GM23248 (cell line): Measurements from ENCODE around the gene ERICH4. TPM values are rescaled to one million over a fixed set of nuclear protein-coding genes. Genes with fewer than 3 reads are reported as not detected.
"Not testable (repeated sequence)": the region's sequence is repeated elsewhere in the genome, so short reads cannot be mapped to it uniquely, and the experiment has no call there.

Source experiments
- DNase-seq: peaks from one replicate; pipeline ENCODE4 v3.0.0-alpha.2; 2015
- H2AFZ ChIP-seq: fragments of 200-600 bp; sonication (generic); 2 replicates; pipeline ENCODE4 v1.6.1; 2016; ENCODE audit warnings: antibody characterized with exemption
- H3F3A ChIP-seq: fragments of 200-600 bp; sonication (generic); 2 replicates; pipeline ENCODE4 v1.6.1; 2016; ENCODE audit warnings: mild to moderate bottlenecking, antibody characterized with exemption, mixed run types; ENCODE audit not compliant: insufficient read depth
- H3K27ac ChIP-seq: fragments of 200-600 bp; sonication (generic); 2 replicates; pipeline ENCODE4 v1.5.1; 2016; ENCODE audit warnings: mild to moderate bottlenecking
- H3K27me3 ChIP-seq: fragments of 200-600 bp; sonication (generic); replicated peaks from 2 replicates; pipeline ENCODE4 v1.6.1; 2016; ENCODE audit warnings: mild to moderate bottlenecking; ENCODE audit not compliant: insufficient read depth
- H3K36me3 ChIP-seq: fragments of 200-600 bp; sonication (generic); 2 replicates; pipeline ENCODE4 v1.6.1; 2016; ENCODE audit warnings: low read depth, mild to moderate bottlenecking
- H3K4me1 ChIP-seq: fragments of 200-600 bp; sonication (generic); 2 replicates; pipeline ENCODE4 v1.6.1; 2016; ENCODE audit warnings: mild to moderate bottlenecking; ENCODE audit not compliant: insufficient read depth
- H3K4me2 ChIP-seq: fragments of 200-600 bp; sonication (generic); one replicate; pipeline ENCODE4 v1.6.1; 2016; ENCODE audit warnings: mild to moderate bottlenecking; ENCODE audit not compliant: unreplicated experiment
- H3K4me3 ChIP-seq: fragments of 200-600 bp; sonication (generic); 2 replicates; pipeline ENCODE4 v1.5.1; 2016; ENCODE audit warnings: mild to moderate bottlenecking
- H3K79me2 ChIP-seq: fragments of 200-600 bp; sonication (generic); 2 replicates; pipeline ENCODE4 v1.6.1; 2016; ENCODE audit warnings: mild to moderate bottlenecking; ENCODE audit not compliant: insufficient read depth
- H3K9ac ChIP-seq: fragments of 200-600 bp; sonication (generic); 2 replicates; pipeline ENCODE4 v1.6.1; 2016; ENCODE audit warnings: mild to moderate bottlenecking
- H3K9me2 ChIP-seq: fragments of 200-600 bp; sonication (generic); 2 replicates; pipeline ENCODE4 v1.6.1; 2016; ENCODE audit warnings: mixed run types, mild to moderate bottlenecking, moderate library complexity; ENCODE audit not compliant: insufficient read depth
- H3K9me3 ChIP-seq: fragments of 200-600 bp; sonication (generic); one replicate; pipeline ENCODE4 v1.6.1; 2017; ENCODE audit warnings: low read depth
- H4K20me1 ChIP-seq: fragments of 200-600 bp; sonication (generic); 2 replicates; pipeline ENCODE4 v1.6.0; 2016; ENCODE audit not compliant: insufficient read depth
- EZH2 ChIP-seq: fragments of 200-600 bp; sonication (generic); IDR thresholded peaks from 2 replicates; pipeline ENCODE4 v1.6.1; 2018; ENCODE audit warnings: antibody characterized with exemption, mild to moderate bottlenecking; ENCODE audit not compliant: insufficient read depth, poor library complexity, severe bottlenecking
- EZH2phosphoT487 ChIP-seq: fragments of 200-600 bp; sonication (generic); IDR thresholded peaks from 2 replicates; pipeline ENCODE4 v1.6.1; 2018; ENCODE audit warnings: antibody characterized with exemption, moderate library complexity, mild to moderate bottlenecking, low read depth; ENCODE audit not compliant: insufficient read depth
- WGBS, 2 experiments: methylation state at CpG; one replicate each; pipeline ENCODE4 v1.1.6; 2015 to 2017; ENCODE audit warnings: low lambda C conversion rate in 2 of 2, low coverage in 1 of 2; ENCODE audit errors: missing lambda C conversion rate in 2 of 2; 5-methylcytosine and 5-hydroxymethylcytosine counted together
- in situ Hi-C: fragments of 300-500 bp; cut with MboI; formaldehyde crosslinking; loops from 2 replicates; pipeline ENCODE4 v1.15.0; 2020
- polyA plus RNA-seq: library from polyadenylated mRNA; unstranded; fragments of >200 nt; fragmentation: Nextera tagmentation; extraction: Ambion mirVana; gene quantifications from 2 replicates; pipeline ENCODE4 v1.2.1, GENCODE V29; 2016
- total RNA-seq: library from RNA; depleted of rRNA; stranded (reverse); fragments of >200 nt; shearing (Covaris generic); gene quantifications from 2 replicates; pipeline ENCODE4 v1.2.3, GENCODE V29; 2014

The ERICH4 gene
- total and polyA plus RNA-seq, 2 experiments from 2014 or later = not detected

GRCh38 chr19:41456342-41456918, 13.5 kb downstream of the ERICH4 start:
- Histone ChIP-seq H4K20me1 (no peaks in the 10 kb centered on the region), H2AFZ (peak overlapping the region; percentile 40; the same call in 1 of the 2 replicates), H3K4me1 (peaks cover 12% of the 10 kb centered on the region), H3K4me2 (peak overlapping the region; percentile 29), H3K36me3 (no peaks in the 10 kb centered on the region), H3K9me3 (no peaks in the 10 kb centered on the region), H3K9ac (no peak overlapping the region), H3K79me2 (no peaks in the 10 kb centered on the region), H3K4me3 (0 out of 2 replicates have a peak overlapping the region, but pooled peaks have one; percentile 4), H3K9me2 (no peaks in the 10 kb centered on the region), H3F3A (0 out of 2 replicates have a peak, but pooled peaks cover 6% of the 10 kb centered on the region), H3K27me3 (peaks cover 30% of the 10 kb centered on the region; the same call in 1 of the 2 replicates), H3K27ac (no peak overlapping the region)
- WGBS, 2 experiments = 20 to 27% methylated on average over 7 of the region's 7 CpGs
- DNase-seq = peak; percentile 86
- in situ Hi-C loops = loop anchor here (5.0 kb wide), 1 partner anchor 106 kb away; no protein-coding TSS in a partner anchor
- no peak for TF ChIP-seq EZH2phosphoT487
- TF ChIP-seq EZH2 = no peak

DNA sequence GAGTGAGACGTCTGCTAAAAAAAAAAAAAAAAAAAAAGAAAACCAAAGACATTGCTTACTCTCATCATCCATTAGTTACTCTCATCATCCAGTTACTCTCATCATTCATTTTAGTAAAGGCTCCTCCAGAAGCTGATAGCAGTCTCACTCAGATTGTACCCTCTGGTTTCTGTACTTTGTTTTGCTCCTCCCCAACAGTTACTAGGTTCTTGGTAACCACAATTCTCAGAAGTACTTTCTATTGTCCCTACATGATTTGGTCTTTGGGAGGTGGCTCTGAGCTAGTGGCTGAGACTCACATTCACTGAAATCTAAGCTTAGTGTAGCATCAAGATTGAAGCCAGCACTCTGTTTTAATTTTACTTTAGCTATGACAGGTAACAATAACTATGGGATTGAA, 14.3 kb downstream of the ERICH4 start:
- H3K9me2 ChIP-seq = no peaks in the 10 kb centered on the region
- no peak for DNase-seq
- H3K4me1 ChIP-seq = peaks cover 12% of the 10 kb centered on the region
- no peak overlapping the region for H3K27ac ChIP-seq
- in situ Hi-C loops = loop anchor here (5.0 kb wide), 1 partner anchor 105 kb away; no protein-coding TSS in a partner anchor
- no peak overlapping the region for H3K4me3 ChIP-seq
- peaks cover 36% of the 10 kb centered on the region; the same call in 1 of the 2 replicates for H3K27me3 ChIP-seq
- TF ChIP-seq EZH2 = no peak
- no peak for TF ChIP-seq EZH2phosphoT487
- H3F3A ChIP-seq = 0 out of 2 replicates have a peak, but pooled peaks cover 6% of the 10 kb centered on the region
- no peak overlapping the region for H3K4me2 ChIP-seq
- no peaks in the 10 kb centered on the region for H4K20me1 ChIP-seq
- H3K9ac ChIP-seq = no peak overlapping the region
- no peak overlapping the region for H2AFZ ChIP-seq
- WGBS, 2 experiments = 0 to 8% methylated on average over 1 of the region's 1 CpG
- H3K36me3 ChIP-seq = no peaks in the 10 kb centered on the region
- no peaks in the 10 kb centered on the region for H3K9me3 ChIP-seq
- no peaks in the 10 kb centered on the region for H3K79me2 ChIP-seq

DNA sequence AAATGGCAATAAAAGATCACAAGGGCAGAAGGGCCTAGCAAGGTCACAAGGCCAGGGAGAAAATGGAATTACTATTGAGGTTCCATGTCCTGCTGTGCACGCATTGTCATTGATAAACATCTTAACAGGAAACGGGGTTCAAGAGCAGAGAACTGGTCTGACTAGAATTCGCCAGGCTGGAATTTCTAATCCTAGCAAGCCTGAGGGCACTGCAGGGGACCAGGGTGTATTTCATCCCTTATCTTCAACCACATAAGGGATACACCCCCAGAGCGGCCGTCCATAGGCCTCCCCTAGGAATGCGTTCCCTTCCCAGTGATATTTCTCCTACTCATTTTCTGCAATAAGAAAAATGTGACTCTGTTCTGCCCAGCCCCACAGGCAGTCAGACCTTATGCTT, 19.5 kb downstream of the ERICH4 start:
- TF ChIP-seq EZH2 = no peak
- no peak for TF ChIP-seq EZH2phosphoT487
- no peaks in the 10 kb centered on the region for H3K9me3 ChIP-seq
- DNase-seq = no peak
- H3K4me2 ChIP-seq = no peak overlapping the region
- 37 to 50% methylated on average over 6 of the region's 6 CpGs for whole genome bisulfite sequencing, 2 experiments
- H2AFZ ChIP-seq = no peak overlapping the region
- H3K27ac ChIP-seq = no peak overlapping the region
- no peaks in the 10 kb centered on the region for H3F3A ChIP-seq
- H3K36me3 ChIP-seq = no peaks in the 10 kb centered on the region
- in situ Hi-C loops = no loop called here
- H3K4me1 ChIP-seq = no peaks in the 10 kb centered on the region
- no peak overlapping the region for H3K4me3 ChIP-seq
- no peaks in the 10 kb centered on the region for H4K20me1 ChIP-seq
- H3K27me3 ChIP-seq = peaks cover 37% of the 10 kb centered on the region; the same call in 1 of the 2 replicates
- no peaks in the 10 kb centered on the region for H3K9me2 ChIP-seq
- no peak overlapping the region for H3K9ac ChIP-seq
- no peaks in the 10 kb centered on the region for H3K79me2 ChIP-seq

GRCh38 chr19:41463257-41464256, 20.6 kb downstream of the ERICH4 start:
- H3F3A ChIP-seq, H3K9ac ChIP-seq, DNase-seq, H4K20me1 ChIP-seq, H3K4me1 ChIP-seq, H3K9me3 ChIP-seq, H2AFZ ChIP-seq, H3K27ac ChIP-seq, H3K36me3 ChIP-seq, H3K9me2 ChIP-seq, in situ Hi-C loops, H3K79me2 ChIP-seq, H3K4me3 ChIP-seq, H3K4me2 ChIP-seq: not testable (repeated sequence)
- 50 to 54% methylated on average over 22 of the region's 22 CpGs for WGBS, 2 experiments
- peaks cover 37% of the 10 kb centered on the region; the same call in 1 of the 2 replicates for H3K27me3 ChIP-seq
